Testis (tissue), 3 donors: ENCODE measurements around the gene CDH13. TPM values are rescaled to one million over a fixed set of nuclear protein-coding genes. Genes with fewer than 3 reads are reported as not detected.

ENCODE experiments used
- DNase-seq: peaks from one replicate; pipeline ENCODE4 v3.0.0-alpha.2; 2019
- H3K27ac ChIP-seq, 2 donors: fragments of 200-600 bp; sonication (generic); one replicate each; pipeline ENCODE4 v1.5.1; 2019
- H3K27me3 ChIP-seq: fragments of 200-600 bp; sonication (generic); one replicate; pipeline ENCODE4 v1.5.1; 2019
- H3K36me3 ChIP-seq: fragments of 200-600 bp; sonication (generic); one replicate; pipeline ENCODE4 v1.5.1; 2017; ENCODE audit warnings: low read depth; ENCODE audit errors: missing control alignments
- H3K4me1 ChIP-seq: fragments of 200-600 bp; sonication (generic); one replicate; pipeline ENCODE4 v1.5.1; 2019
- H3K4me3 ChIP-seq, 2 donors: fragments of 200-600 bp; sonication (generic); one replicate each; pipeline ENCODE4 v1.5.1; 2017 to 2019
- H3K9me3 ChIP-seq: fragments of 200-600 bp; sonication (generic); one replicate; pipeline ENCODE4 v1.5.1; 2017
- CTCF ChIP-seq, 3 experiments: fragments of 450-650 bp in 2 of 3; fragments of 200-600 bp in 1 of 3; sonication (generic) in 1 of 3; IDR thresholded peaks; one replicate each; pipeline ENCODE4 v1.5.1; 2016 to 2019; ENCODE audit warnings: antibody characterized with exemption in 3 of 3, mild to moderate bottlenecking in 2 of 3, moderate library complexity in 1 of 3
- POLR2A ChIP-seq: fragments of 450-650 bp; IDR thresholded peaks from one replicate; pipeline ENCODE4 v1.6.1; 2017; ENCODE audit warnings: antibody characterized with exemption, mild to moderate bottlenecking, moderate library complexity
- WGBS, 2 donors: methylation state at CpG; one replicate each; pipeline ENCODE4 v1.1.5; 2018; 5-methylcytosine and 5-hydroxymethylcytosine counted together
- intact Hi-C: fragments of 100-400 bp; cut with DNase I; formaldehyde crosslinking; loops from one replicate; pipeline ENCODE4 v1.15.1; 2023; ENCODE audit warnings: low total_unique reads
- polyA plus RNA-seq: library from polyadenylated mRNA; stranded (reverse); fragments of 350-450 nt; fragmentation: Illumina TruSeq; extraction: RNeasy Lipid Tissue Mini Kit (QIAGEN cat#74804); gene quantifications from one replicate; pipeline ENCODE4 v1.2.3, GENCODE V29; 2014; ENCODE audit warnings: low read depth, low replicate concordance; ENCODE audit not compliant: insufficient read depth
- total RNA-seq, 2 donors: library from RNA; depleted of rRNA; stranded (reverse); fragments of >200 nt; gene quantifications; one replicate each; pipeline ENCODE4 v1.2.3, GENCODE V29; 2016

CDH13 gene
- total and polyA plus RNA-seq, 3 donors from 2014 or later = 1.2 to 11.1 (median 2.0) TPM

- Histone ChIP-seq H3K36me3 (no peaks in the 10 kb centered on the region), H3K27ac (no peak overlapping the region), H3K27me3 (no peaks in the 10 kb centered on the region), H3K4me1 (no peaks in the 10 kb centered on the region), H3K4me3 (no peak overlapping the region), H3K9me3 (no peaks in the 10 kb centered on the region)
- no peak for TF ChIP-seq CTCF (IDR thresholded peaks at IDR 0.05)
- TF ChIP-seq POLR2A = no peak
- no peak for DNase-seq
- intact Hi-C loops = no loop called here
- WGBS, 2 donors = 83 to 96% methylated on average over 3 of the region's 3 CpGs
These were observed 145.4 kb downstream of the CDH13 start for GRCh38 chr16:82772215-82772614.

- Histone ChIP-seq H3K27me3 (no peaks in the 10 kb centered on the region), H3K4me3 (no peak overlapping the region), H3K36me3 (no peaks in the 10 kb centered on the region), H3K9me3 (no peaks in the 10 kb centered on the region), H3K27ac (no peak overlapping the region), H3K4me1 (no peaks in the 10 kb centered on the region)
- TF ChIP-seq CTCF (IDR thresholded peaks at IDR 0.05) (no peak), POLR2A (no peak)
- intact Hi-C loops = no loop called here
- WGBS, 2 donors = 65 to 69% methylated on average over 1 of the region's 1 CpG
- DNase-seq = no peak
These were observed 146.2 kb downstream of the CDH13 start for GRCh38 chr16:82773018-82773417.

- Histone ChIP-seq H3K4me3 (no peak overlapping the region), H3K9me3 (no peaks in the 10 kb centered on the region), H3K36me3 (no peaks in the 10 kb centered on the region), H3K4me1 (no peaks in the 10 kb centered on the region), H3K27me3 (no peaks in the 10 kb centered on the region), H3K27ac (no peak overlapping the region)
- intact Hi-C loops = no loop called here
- no peak for DNase-seq
- no peak for TF ChIP-seq POLR2A
- 83% methylated on average over 5 of the region's 5 CpGs for WGBS, 2 donors
These were observed 149.8 kb downstream of the CDH13 start for GRCh38 chr16:82776470-82777146.

- intact Hi-C loops = no loop called here
- TF ChIP-seq CTCF (IDR thresholded peaks at IDR 0.05) (no peak), POLR2A (no peak)
- no peak overlapping the region for H3K27ac ChIP-seq
- DNase-seq = no peak
- H3K9me3 ChIP-seq = no peaks in the 10 kb centered on the region
- H3K4me1 ChIP-seq = no peaks in the 10 kb centered on the region
- H3K36me3 ChIP-seq = no peaks in the 10 kb centered on the region
- no peak overlapping the region for H3K4me3 ChIP-seq
- WGBS, 2 donors = 55 to 56% methylated on average over 8 to 11 of the region's 11 CpGs
- H3K27me3 ChIP-seq = no peaks in the 10 kb centered on the region
These were observed 156.0 kb downstream of the CDH13 start for GRCh38 chr16:82782715-82783251.

GRCh38 chr16:82783933-82784572 is 157.3 kb downstream of the CDH13 start:
- no peak for DNase-seq
- Histone ChIP-seq H3K27me3 (no peaks in the 10 kb centered on the region), H3K9me3 (no peaks in the 10 kb centered on the region), H3K36me3 (no peaks in the 10 kb centered on the region), H3K4me1 (no peaks in the 10 kb centered on the region), H3K4me3 (no peak overlapping the region), H3K27ac (no peak overlapping the region)
- WGBS, 2 donors = 62 to 63% methylated on average over 8 of the region's 8 CpGs
- intact Hi-C loops = no loop called here
- TF ChIP-seq POLR2A (no peak), CTCF (IDR thresholded peaks at IDR 0.05) (no peak)
